Measurements from ENCODE around the gene CCNY. TPM values are rescaled to one million over a fixed set of nuclear protein-coding genes. Genes with fewer than 3 reads are reported as not detected.

The CCNY gene
- total and polyA plus RNA-seq, 2 of the 13 experiments (the other 11 are each of a cell fraction or from before 2014, with no cell fraction given), result 48.2 to 54.7 TPM

DNA sequence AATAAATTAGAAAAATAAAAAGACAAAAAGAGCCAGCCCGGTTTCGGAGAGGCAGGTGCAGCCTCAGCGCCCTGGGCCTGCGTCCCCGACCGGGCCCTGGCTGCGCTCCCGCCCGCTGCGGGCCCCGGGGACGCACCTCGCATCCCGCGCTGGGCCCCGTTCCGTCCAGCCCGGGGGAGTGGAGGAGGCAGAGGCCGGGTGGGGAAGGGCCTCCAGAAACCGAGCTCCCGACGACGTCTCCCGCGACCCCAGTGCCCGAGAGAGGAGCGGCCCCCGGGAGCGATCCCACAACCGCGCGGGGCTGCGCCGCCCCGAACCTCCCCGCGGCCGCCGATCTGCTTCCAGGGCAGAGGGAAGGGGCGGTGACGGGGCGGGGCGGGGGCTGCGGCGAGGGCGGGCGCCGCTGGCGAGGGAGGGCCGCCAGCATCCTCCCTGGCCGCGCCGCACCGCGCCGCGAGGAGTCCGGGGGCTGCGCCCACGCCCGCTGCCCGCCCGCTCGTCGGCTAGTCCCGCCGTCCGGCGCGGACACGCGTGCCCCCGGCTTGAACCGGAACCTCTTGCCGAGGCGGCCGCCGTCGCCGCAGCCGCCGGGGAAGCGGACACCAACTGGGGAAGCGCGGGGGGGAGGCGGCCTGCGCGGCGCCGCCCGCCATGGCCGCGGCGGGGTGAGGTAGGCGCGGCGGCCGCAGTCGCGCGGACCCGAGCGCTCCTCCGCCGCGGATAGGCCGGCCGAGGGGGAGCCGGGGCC, at the start of gene CCNY (continued):
- no peak for TF ChIP-seq ZNF737 (CRISPR knock-in tag; IDR thresholded peaks at IDR 0.05; ENCODE audit: borderline replicate concordance)
- TF ChIP-seq ZNF776 (CRISPR knock-in tag; IDR thresholded peaks at IDR 0.05), result 0 out of 2 replicates have a peak, but pooled peaks have one; percentile 73
- no peak for TF ChIP-seq ZBTB7A (CRISPR knock-in tag; IDR thresholded peaks at IDR 0.05)
- no peak for TF ChIP-seq STAT5B (CRISPR knock-in tag; IDR thresholded peaks at IDR 0.05)
- TF ChIP-seq, protein P1, sequence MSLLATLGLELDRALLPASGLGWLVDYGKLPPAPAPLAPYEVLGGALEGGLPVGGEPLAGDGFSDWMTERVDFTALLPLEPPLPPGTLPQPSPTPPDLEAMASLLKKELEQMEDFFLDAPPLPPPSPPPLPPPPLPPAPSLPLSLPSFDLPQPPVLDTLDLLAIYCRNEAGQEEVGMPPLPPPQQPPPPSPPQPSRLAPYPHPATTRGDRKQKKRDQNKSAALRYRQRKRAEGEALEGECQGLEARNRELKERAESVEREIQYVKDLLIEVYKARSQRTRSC (CRISPR knock-in tag; IDR thresholded peaks at IDR 0.05; ENCODE audit: low read depth), result peak; percentile 68; the same call in 1 of the 2 replicates
- TF ChIP-seq MATR3 (CRISPR knock-in tag; IDR thresholded peaks at IDR 0.05), result no peak
- TF ChIP-seq KLF13 (CRISPR knock-in tag; IDR thresholded peaks at IDR 0.05), result no peak
- TF ChIP-seq HOXD1 (CRISPR knock-in tag; IDR thresholded peaks at IDR 0.05), result peak; percentile 81; the same call in 1 of the 2 replicates
- no peak for TF ChIP-seq CHD4 (IDR thresholded peaks at IDR 0.05; ENCODE audit: borderline replicate concordance, low read length)
- no peak for TF ChIP-seq AGO1 (IDR thresholded peaks at IDR 0.05; ENCODE audit: low read depth, low read length, poor library complexity, severe bottlenecking)
- TF ChIP-seq, protein P2, sequence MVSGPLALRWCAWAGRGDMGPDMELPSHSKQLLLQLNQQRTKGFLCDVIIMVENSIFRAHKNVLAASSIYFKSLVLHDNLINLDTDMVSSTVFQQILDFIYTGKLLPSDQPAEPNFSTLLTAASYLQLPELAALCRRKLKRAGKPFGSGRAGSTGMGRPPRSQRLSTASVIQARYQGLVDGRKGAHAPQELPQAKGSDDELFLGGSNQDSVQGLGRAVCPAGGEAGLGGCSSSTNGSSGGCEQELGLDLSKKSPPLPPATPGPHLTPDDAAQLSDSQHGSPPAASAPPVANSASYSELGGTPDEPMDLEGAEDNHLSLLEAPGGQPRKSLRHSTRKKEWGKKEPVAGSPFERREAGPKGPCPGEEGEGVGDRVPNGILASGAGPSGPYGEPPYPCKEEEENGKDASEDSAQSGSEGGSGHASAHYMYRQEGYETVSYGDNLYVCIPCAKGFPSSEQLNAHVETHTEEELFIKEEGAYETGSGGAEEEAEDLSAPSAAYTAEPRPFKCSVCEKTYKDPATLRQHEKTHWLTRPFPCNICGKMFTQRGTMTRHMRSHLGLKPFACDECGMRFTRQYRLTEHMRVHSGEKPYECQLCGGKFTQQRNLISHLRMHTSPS (CRISPR knock-in tag; IDR thresholded peaks at IDR 0.05; ENCODE audit: low read depth), result no peak
- TF ChIP-seq ZNF44 (CRISPR knock-in tag; IDR thresholded peaks at IDR 0.05), result no peak
- TF ChIP-seq, protein P3, sequence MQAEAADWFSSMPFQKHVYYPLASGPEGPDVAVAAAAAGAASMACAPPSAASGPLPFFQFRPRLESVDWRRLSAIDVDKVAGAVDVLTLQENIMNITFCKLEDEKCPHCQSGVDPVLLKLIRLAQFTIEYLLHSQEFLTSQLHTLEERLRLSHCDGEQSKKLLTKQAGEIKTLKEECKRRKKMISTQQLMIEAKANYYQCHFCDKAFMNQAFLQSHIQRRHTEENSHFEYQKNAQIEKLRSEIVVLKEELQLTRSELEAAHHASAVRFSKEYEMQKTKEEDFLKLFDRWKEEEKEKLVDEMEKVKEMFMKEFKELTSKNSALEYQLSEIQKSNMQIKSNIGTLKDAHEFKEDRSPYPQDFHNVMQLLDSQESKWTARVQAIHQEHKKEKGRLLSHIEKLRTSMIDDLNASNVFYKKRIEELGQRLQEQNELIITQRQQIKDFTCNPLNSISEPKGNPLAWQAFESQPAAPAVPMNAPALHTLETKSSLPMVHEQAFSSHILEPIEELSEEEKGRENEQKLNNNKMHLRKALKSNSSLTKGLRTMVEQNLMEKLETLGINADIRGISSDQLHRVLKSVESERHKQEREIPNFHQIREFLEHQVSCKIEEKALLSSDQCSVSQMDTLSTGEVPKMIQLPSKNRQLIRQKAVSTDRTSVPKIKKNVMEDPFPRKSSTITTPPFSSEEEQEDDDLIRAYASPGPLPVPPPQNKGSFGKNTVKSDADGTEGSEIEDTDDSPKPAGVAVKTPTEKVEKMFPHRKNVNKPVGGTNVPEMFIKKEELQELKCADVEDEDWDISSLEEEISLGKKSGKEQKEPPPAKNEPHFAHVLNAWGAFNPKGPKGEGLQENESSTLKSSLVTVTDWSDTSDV (CRISPR knock-in tag; IDR thresholded peaks at IDR 0.05), result peak; percentile 18; the same call in 1 of the 2 replicates
- TF ChIP-seq, protein P4, sequence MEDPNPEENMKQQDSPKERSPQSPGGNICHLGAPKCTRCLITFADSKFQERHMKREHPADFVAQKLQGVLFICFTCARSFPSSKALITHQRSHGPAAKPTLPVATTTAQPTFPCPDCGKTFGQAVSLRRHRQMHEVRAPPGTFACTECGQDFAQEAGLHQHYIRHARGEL (CRISPR knock-in tag; IDR thresholded peaks at IDR 0.05), result no peak
- TF ChIP-seq KLF6 (CRISPR knock-in tag; IDR thresholded peaks at IDR 0.05), result no peak
- no peak for TF ChIP-seq ZBTB1 (CRISPR knock-in tag; IDR thresholded peaks at IDR 0.05; ENCODE audit: borderline replicate concordance)
- TF ChIP-seq ARHGAP35 (CRISPR knock-in tag; IDR thresholded peaks at IDR 0.05; ENCODE audit: borderline replicate concordance), result 0 out of 2 replicates have a peak, but pooled peaks have one; percentile 80
- TF ChIP-seq BCLAF1 (IDR thresholded peaks at IDR 0.05), result no peak
- TF ChIP-seq, protein P5, sequence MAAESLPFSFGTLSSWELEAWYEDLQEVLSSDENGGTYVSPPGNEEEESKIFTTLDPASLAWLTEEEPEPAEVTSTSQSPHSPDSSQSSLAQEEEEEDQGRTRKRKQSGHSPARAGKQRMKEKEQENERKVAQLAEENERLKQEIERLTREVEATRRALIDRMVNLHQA (CRISPR knock-in tag; IDR thresholded peaks at IDR 0.05), result no peak
- TF ChIP-seq HNRNPLL (IDR thresholded peaks at IDR 0.05; ENCODE audit: low read depth, low read length, poor library complexity, severe bottlenecking), result peak; percentile 34

Data from HepG2 (cell line).